Measurements from ENCODE around the gene ARHGAP29.

The ARHGAP29 gene

GRCh38 chr1:94142583-94142982, 94.8 kb downstream of the ARHGAP29 start:
- DNase-seq (ENCODE audit: low read depth, low spot score): no peak
- H3K4me3 ChIP-seq (ENCODE audit: low read length): no peak overlapping the region

DNA sequence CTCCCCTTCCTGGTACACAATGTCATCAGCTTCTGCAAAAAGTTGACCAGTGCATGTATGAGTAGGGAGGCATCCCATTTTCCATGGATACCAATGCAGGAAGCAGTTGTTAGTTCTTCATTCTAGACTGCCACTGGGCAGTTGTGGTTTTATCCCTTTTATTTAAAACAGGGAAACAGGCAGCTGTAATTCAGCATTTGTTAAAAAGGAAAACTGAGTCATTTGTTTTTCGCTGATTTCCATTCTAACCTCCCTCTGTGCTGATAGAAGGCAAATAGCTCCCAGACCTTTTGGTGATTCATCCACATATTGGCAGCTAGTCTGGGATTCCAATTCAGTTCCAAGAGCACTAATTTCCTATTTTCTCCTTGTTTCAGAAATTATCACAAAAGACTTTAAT, 95.4 kb downstream of the ARHGAP29 start:
- no peak for DNase-seq (ENCODE audit: low read depth, low spot score)
- no peak overlapping the region for H3K4me3 ChIP-seq (ENCODE audit: low read length)

DNA sequence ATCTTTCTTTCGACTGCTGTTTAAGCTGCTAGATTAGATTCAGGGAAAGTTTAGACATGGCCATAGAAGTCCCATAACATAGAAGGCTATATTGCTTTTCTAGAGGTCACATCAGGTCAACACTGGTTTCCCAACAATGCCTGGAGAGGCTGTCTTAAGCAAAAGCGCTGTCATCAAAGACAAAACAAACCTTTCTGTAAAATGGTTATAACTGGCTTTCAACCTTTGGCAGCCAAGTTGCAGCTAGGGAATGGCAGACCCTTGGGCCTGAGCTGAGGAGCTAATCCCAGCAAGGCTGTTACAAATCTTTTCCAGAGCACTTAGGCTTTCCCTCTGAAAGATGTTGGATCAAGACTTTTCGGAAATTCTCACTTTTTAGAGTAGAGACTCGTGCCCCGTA, 105.3 kb downstream of the ARHGAP29 start:
- DNase-seq (ENCODE audit: low read depth, low spot score): no peak
- H3K4me3 ChIP-seq (ENCODE audit: low read length): no peak overlapping the region

- no peak for DNase-seq (ENCODE audit: low read depth, low spot score)
- H3K4me3 ChIP-seq (ENCODE audit: low read length): no peak overlapping the region
Observed at GRCh38 chr1:94130851-94131595, 106.4 kb downstream of the ARHGAP29 start.

- DNase-seq (ENCODE audit: low read depth, low spot score): no peak
Observed at GRCh38 chr1:94126651-94127050, 110.7 kb downstream of the ARHGAP29 start.

GRCh38 chr1:94125551-94126514, 111.6 kb downstream of the ARHGAP29 start:
- DNase-seq (ENCODE audit: low read depth, low spot score): no peak
- H3K4me3 ChIP-seq (ENCODE audit: low read length): no peak overlapping the region

More at GRCh38 chr1:94126651-94127050, 110.7 kb downstream of the ARHGAP29 start:
- H3K4me3 ChIP-seq (ENCODE audit: low read length): no peak overlapping the region

DNA sequence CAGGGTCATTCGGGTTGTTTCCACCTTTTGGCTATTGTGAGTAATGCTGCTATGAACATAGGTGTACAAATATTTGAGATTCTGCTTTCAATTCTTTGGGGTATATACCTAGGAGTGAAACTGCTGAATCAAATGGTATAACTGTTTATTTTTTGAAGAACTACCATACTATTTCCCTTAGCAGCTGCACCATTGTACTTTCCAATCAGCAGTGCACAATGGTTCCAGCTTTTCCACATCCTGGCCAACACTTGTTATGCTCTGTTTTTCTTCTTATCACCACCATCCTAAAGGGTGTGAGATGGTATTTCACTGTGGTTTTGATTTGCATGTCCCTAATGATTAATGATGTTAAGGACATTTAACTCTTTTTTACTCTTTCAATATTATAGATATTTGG, 112.8 kb downstream of the ARHGAP29 start:
- no peak for DNase-seq (ENCODE audit: low read depth, low spot score)

GRCh38 chr1:94122201-94122970, 115.0 kb downstream of the ARHGAP29 start:
- no peak for DNase-seq (ENCODE audit: low read depth, low spot score)
- no peak overlapping the region for H3K4me3 ChIP-seq (ENCODE audit: low read length)

More for the DNA sequence above, 112.8 kb downstream of the ARHGAP29 start:
- no peak overlapping the region for H3K4me3 ChIP-seq (ENCODE audit: low read length)

Measured in Jurkat, Clone E6-1 (cell line).